ENCODE measurements around the gene TXLNA.

TXLNA gene

GRCh38 chr1:32186077-32186476 lies 6.6 kb downstream of the TXLNA start:
- no peak for DNase-seq

- DNase-seq: no peak
Observed at GRCh38 chr1:32186491-32186890, 7.0 kb downstream of the TXLNA start.

GRCh38 chr1:32187850-32188249 lies 8.4 kb downstream of the TXLNA start:
- DNase-seq: no peak

GRCh38 chr1:32192220-32192948 lies 12.9 kb downstream of the TXLNA start:
- no peak for DNase-seq

- DNase-seq: no peak
Observed at GRCh38 chr1:32194984-32195383, 15.5 kb downstream of the TXLNA start.

- no peak for DNase-seq
Observed at GRCh38 chr1:32195531-32195930, 16.1 kb downstream of the TXLNA start.

GRCh38 chr1:32195972-32196823 lies 16.7 kb downstream of the TXLNA start:
- no peak for DNase-seq

GRCh38 chr1:32197074-32197473 lies 17.6 kb downstream of the TXLNA start:
- DNase-seq: peak; percentile 35

- DNase-seq: no peak
Observed at GRCh38 chr1:32197837-32198236, 18.4 kb downstream of the TXLNA start.

- DNase-seq: no peak
Observed at GRCh38 chr1:32198237-32199042, 19.0 kb downstream of the TXLNA start.

- DNase-seq: no peak
Observed at GRCh38 chr1:32199043-32199716, 19.7 kb downstream of the TXLNA start.

- peak; percentile 79 for DNase-seq
Observed at GRCh38 chr1:32199717-32200072, 20.2 kb downstream of the TXLNA start.

GRCh38 chr1:32200226-32201010 lies 20.9 kb downstream of the TXLNA start, which contains the start of gene CCDC28B:
TSS of gene CCDC28B (plus strand) at chr1:32200595. CDS start at chr1:32201936, 1,341 bp downstream.
- peak; percentile 85 for DNase-seq

GRCh38 chr1:32201011-32201855 lies 21.8 kb downstream of the TXLNA start:
- peak; percentile 80 for DNase-seq

GRCh38 chr1:32204943-32205361 lies 25.5 kb downstream of the TXLNA start:
- peak; percentile 87 for DNase-seq

GRCh38 chr1:32205401-32206370 lies 26.2 kb downstream of the TXLNA start, which contains the start of gene IQCC:
TSS of gene IQCC (plus strand) at chr1:32205671. CDS start at chr1:32205682, 11 bp downstream.
- DNase-seq: peak; percentile 98

GRCh38 chr1:32208469-32208868 lies 29.0 kb downstream of the TXLNA start:
- no peak for DNase-seq

GRCh38 chr1:32208891-32209328 lies 29.4 kb downstream of the TXLNA start, which contains the start of gene DCDC2B:
TSS of gene DCDC2B (plus strand) at chr1:32209089. CDS start at chr1:32209094, 5 bp downstream.
- DNase-seq: peak; percentile 100

All from DMS53 (cell line).